BLaER1 (cell line): ENCODE data around the gene APOO.

ENCODE experiments used
- H3K27ac ChIP-seq: shearing (Covaris generic); formaldehyde crosslinking; 2 replicates; pipeline ENCODE4 v1.8.1; 2022
- H3K27me3 ChIP-seq: shearing (Covaris generic); formaldehyde crosslinking; 2 replicates; pipeline ENCODE4 v1.8.1; 2022
- H3K36me3 ChIP-seq: shearing (Covaris generic); formaldehyde crosslinking; 2 replicates; pipeline ENCODE4 v1.8.1; 2022
- H3K4me1 ChIP-seq: shearing (Covaris generic); formaldehyde crosslinking; 2 replicates; pipeline ENCODE4 v1.8.1; 2022
- H3K4me2 ChIP-seq: shearing (Covaris generic); formaldehyde crosslinking; 2 replicates; pipeline ENCODE4 v1.8.1; 2022
- H3K4me3 ChIP-seq: shearing (Covaris generic); formaldehyde crosslinking; 2 replicates; pipeline ENCODE4 v1.8.1; 2022
- H3K9ac ChIP-seq: shearing (Covaris generic); formaldehyde crosslinking; 2 replicates; pipeline ENCODE4 v1.8.1; 2022
- H3K9me3 ChIP-seq: shearing (Covaris generic); formaldehyde crosslinking; 2 replicates; pipeline ENCODE4 v1.8.1; 2022
- H4K20me1 ChIP-seq: shearing (Covaris generic); formaldehyde crosslinking; 2 replicates; pipeline ENCODE4 v1.8.1; 2022
- Cebpa-rat ChIP-seq: shearing (Covaris generic); IDR thresholded peaks from 2 replicates; pipeline ENCODE4 v1.8.1; 2022

APOO gene

GRCh38 chrX:23822841-23823240 lies 84.9 kb downstream of the APOO start:
- no peak overlapping the region for H3K27ac ChIP-seq
- no peak for TF ChIP-seq Cebpa-rat
- no peak overlapping the region for H3K9ac ChIP-seq

GRCh38 chrX:23822397-23822796 lies 85.3 kb downstream of the APOO start:
- Histone ChIP-seq H3K27ac (no peak overlapping the region), H3K36me3 (no peaks in the 10 kb centered on the region), H3K9me3 (no peaks in the 10 kb centered on the region), H3K27me3 (no peaks in the 10 kb centered on the region), H4K20me1 (no peaks in the 10 kb centered on the region), H3K4me2 (no peak overlapping the region), H3K4me1 (no peaks in the 10 kb centered on the region), H3K4me3 (no peak overlapping the region), H3K9ac (no peak overlapping the region)
- TF ChIP-seq Cebpa-rat: no peak

More at GRCh38 chrX:23822841-23823240, 84.9 kb downstream of the APOO start:
- Histone ChIP-seq H3K4me3 (no peak overlapping the region), H3K4me1 (no peaks in the 10 kb centered on the region), H3K4me2 (no peak overlapping the region), H3K36me3 (no peaks in the 10 kb centered on the region), H3K9me3 (no peaks in the 10 kb centered on the region), H4K20me1 (no peaks in the 10 kb centered on the region), H3K27me3 (no peaks in the 10 kb centered on the region)

GRCh38 chrX:23821847-23822246 lies 85.9 kb downstream of the APOO start:
- no peaks in the 10 kb centered on the region for H4K20me1 ChIP-seq
- H3K27ac ChIP-seq: no peak overlapping the region
- H3K36me3 ChIP-seq: no peaks in the 10 kb centered on the region
- no peak overlapping the region for H3K4me2 ChIP-seq
- H3K4me3 ChIP-seq: no peak overlapping the region
- H3K27me3 ChIP-seq: no peaks in the 10 kb centered on the region
- TF ChIP-seq Cebpa-rat: no peak
- no peak overlapping the region for H3K9ac ChIP-seq
- no peaks in the 10 kb centered on the region for H3K4me1 ChIP-seq
- no peaks in the 10 kb centered on the region for H3K9me3 ChIP-seq

GRCh38 chrX:23820235-23820782 lies 87.4 kb downstream of the APOO start:
- H3K27me3 ChIP-seq: no peaks in the 10 kb centered on the region
- no peak overlapping the region for H3K4me3 ChIP-seq
- TF ChIP-seq Cebpa-rat: no peak
- no peak overlapping the region for H3K9ac ChIP-seq
- no peak overlapping the region for H3K4me2 ChIP-seq
- no peaks in the 10 kb centered on the region for H3K4me1 ChIP-seq
- H3K27ac ChIP-seq: no peak overlapping the region
- no peaks in the 10 kb centered on the region for H4K20me1 ChIP-seq
- no peaks in the 10 kb centered on the region for H3K36me3 ChIP-seq
- H3K9me3 ChIP-seq: no peaks in the 10 kb centered on the region

GRCh38 chrX:23819385-23820234 lies 88.1 kb downstream of the APOO start:
- no peak for TF ChIP-seq Cebpa-rat
- Histone ChIP-seq H3K27me3 (no peaks in the 10 kb centered on the region), H3K4me1 (no peaks in the 10 kb centered on the region), H3K27ac (no peak overlapping the region), H4K20me1 (no peaks in the 10 kb centered on the region), H3K4me2 (no peak overlapping the region), H3K36me3 (no peaks in the 10 kb centered on the region), H3K9ac (no peak overlapping the region), H3K4me3 (no peak overlapping the region), H3K9me3 (no peaks in the 10 kb centered on the region)

- Histone ChIP-seq H3K4me2 (no peak overlapping the region), H3K9ac (no peak overlapping the region), H3K27me3 (no peaks in the 10 kb centered on the region), H4K20me1 (no peaks in the 10 kb centered on the region), H3K36me3 (no peaks in the 10 kb centered on the region), H3K4me3 (no peak overlapping the region), H3K4me1 (no peaks in the 10 kb centered on the region), H3K27ac (no peak overlapping the region), H3K9me3 (peaks cover 10% of the 10 kb centered on the region; the same call in 1 of the 2 replicates)
- TF ChIP-seq Cebpa-rat: no peak
Observed at GRCh38 chrX:23817979-23818336, 89.8 kb downstream of the APOO start.

- Histone ChIP-seq H3K4me1 (no peaks in the 10 kb centered on the region), H3K9me3 (peaks cover 10% of the 10 kb centered on the region; the same call in 1 of the 2 replicates), H3K27me3 (no peaks in the 10 kb centered on the region), H3K9ac (no peak overlapping the region), H4K20me1 (no peaks in the 10 kb centered on the region), H3K36me3 (no peaks in the 10 kb centered on the region), H3K4me2 (no peak overlapping the region), H3K4me3 (no peak overlapping the region), H3K27ac (no peak overlapping the region)
- TF ChIP-seq Cebpa-rat: no peak
Observed at GRCh38 chrX:23816179-23816578, 91.6 kb downstream of the APOO start.

- Histone ChIP-seq H3K27me3 (no peaks in the 10 kb centered on the region), H3K4me3 (no peak overlapping the region), H3K4me2 (no peak overlapping the region), H3K36me3 (no peaks in the 10 kb centered on the region), H3K27ac (no peak overlapping the region), H3K9ac (no peak overlapping the region), H4K20me1 (no peaks in the 10 kb centered on the region), H3K9me3 (peaks cover 10% of the 10 kb centered on the region; the same call in 1 of the 2 replicates), H3K4me1 (no peaks in the 10 kb centered on the region)
- no peak for TF ChIP-seq Cebpa-rat
Observed at GRCh38 chrX:23815376-23815775, 92.4 kb downstream of the APOO start.

GRCh38 chrX:23813808-23814207 lies 93.9 kb downstream of the APOO start:
- Histone ChIP-seq H4K20me1 (no peaks in the 10 kb centered on the region), H3K4me3 (no peak overlapping the region), H3K4me2 (no peak overlapping the region), H3K36me3 (no peaks in the 10 kb centered on the region), H3K27ac (no peak overlapping the region), H3K9me3 (peaks cover 10% of the 10 kb centered on the region; the same call in 1 of the 2 replicates), H3K9ac (no peak overlapping the region), H3K4me1 (no peaks in the 10 kb centered on the region), H3K27me3 (no peaks in the 10 kb centered on the region)
- TF ChIP-seq Cebpa-rat: no peak

- Histone ChIP-seq H3K4me2 (no peak overlapping the region), H3K9ac (no peak overlapping the region), H3K36me3 (no peaks in the 10 kb centered on the region), H3K27ac (no peak overlapping the region), H3K9me3 (peaks cover 10% of the 10 kb centered on the region; the same call in 1 of the 2 replicates), H4K20me1 (no peaks in the 10 kb centered on the region), H3K4me3 (no peak overlapping the region), H3K27me3 (no peaks in the 10 kb centered on the region), H3K4me1 (no peaks in the 10 kb centered on the region)
- TF ChIP-seq Cebpa-rat: no peak
Observed at GRCh38 chrX:23811656-23812055, 96.1 kb downstream of the APOO start.
